ENCODE measurements around the gene STK38L. TPM values are rescaled to one million over a fixed set of nuclear protein-coding genes. Genes with fewer than 3 reads are reported as not detected.

The STK38L gene
- total and polyA plus RNA-seq, 10 of the 15 experiments (the other 5 are each of a cell fraction or from before 2014, with no cell fraction given) = 43.0 to 154 (median 115) TPM

DNA sequence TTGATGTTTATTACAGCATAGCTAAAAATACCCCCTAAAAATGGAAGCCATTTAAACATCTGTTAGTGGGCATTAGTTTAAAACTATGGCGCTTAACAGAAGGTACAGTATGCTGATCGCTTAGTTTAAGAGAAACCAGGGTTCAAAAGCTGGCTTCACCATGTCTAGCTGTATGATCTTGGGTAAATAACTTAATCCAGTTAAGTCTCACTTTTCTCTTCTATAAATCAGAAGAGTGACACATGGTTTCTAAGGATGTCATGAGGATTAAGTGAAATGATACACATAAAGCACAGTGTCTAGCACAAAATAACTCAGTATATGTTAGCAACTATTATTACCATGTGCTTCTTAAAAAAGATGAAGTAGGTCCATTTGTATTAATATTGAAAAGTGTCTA, 38.7 kb downstream of the STK38L start:
- H3K27me3 ChIP-seq (replicated peaks in 1 of 2; ENCODE audit: control insufficient read depth in 2 of 2, insufficient read depth in 2 of 2, low read length in 1 of 2) = no peaks in the 10 kb centered on the region
- DNase-seq (ENCODE audit: low read depth, low spot score) = no peak
- POLR2A ChIA-PET = interaction anchor here (0.6 to 6.8 kb wide), 5 partner anchors 31 to 58 kb away, joined by 3 to 94 read pairs (median 4); partner anchors contain the start of gene STK38L
- no peak overlapping the region for H2AFZ ChIP-seq (ENCODE audit: control insufficient read depth, low read depth, low read length)
- TF ChIP-seq ATF7 (IDR thresholded peaks at IDR 0.05; ENCODE audit: low read depth) (no peak), CUX1 (IDR thresholded peaks at IDR 0.05; ENCODE audit: insufficient replicate concordance, low read depth, low read length) (no peak), RELA (IDR thresholded peaks at IDR 0.05; ENCODE audit: borderline replicate concordance, partially characterized antibody) (no peak), SMARCA5 (IDR thresholded peaks at IDR 0.05) (no peak)
- TF ChIP-seq, protein P1, sequence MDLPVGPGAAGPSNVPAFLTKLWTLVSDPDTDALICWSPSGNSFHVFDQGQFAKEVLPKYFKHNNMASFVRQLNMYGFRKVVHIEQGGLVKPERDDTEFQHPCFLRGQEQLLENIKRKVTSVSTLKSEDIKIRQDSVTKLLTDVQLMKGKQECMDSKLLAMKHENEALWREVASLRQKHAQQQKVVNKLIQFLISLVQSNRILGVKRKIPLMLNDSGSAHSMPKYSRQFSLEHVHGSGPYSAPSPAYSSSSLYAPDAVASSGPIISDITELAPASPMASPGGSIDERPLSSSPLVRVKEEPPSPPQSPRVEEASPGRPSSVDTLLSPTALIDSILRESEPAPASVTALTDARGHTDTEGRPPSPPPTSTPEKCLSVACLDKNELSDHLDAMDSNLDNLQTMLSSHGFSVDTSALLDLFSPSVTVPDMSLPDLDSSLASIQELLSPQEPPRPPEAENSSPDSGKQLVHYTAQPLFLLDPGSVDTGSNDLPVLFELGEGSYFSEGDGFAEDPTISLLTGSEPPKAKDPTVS (IDR thresholded peaks at IDR 0.05; ENCODE audit: low read depth, low read length) = no peak
- H3K27ac ChIP-seq (ENCODE audit: control insufficient read depth, insufficient read depth) = no peak overlapping the region
- no peak for ATAC-seq
- no peak for FAIRE-seq
- H3K9me3 ChIP-seq (replicated peaks; ENCODE audit: control insufficient read depth, insufficient read depth, low read length) = no peaks in the 10 kb centered on the region
- in situ Hi-C loops (cut with MboI) = no loop called here
- peaks cover 36% of the 10 kb centered on the region for H3K4me1 ChIP-seq (ENCODE audit: control insufficient read depth, insufficient read depth, low read length)
- intact Hi-C loops (cut with micrococcal nuclease; ENCODE audit: unreplicated experiment) = no loop called here
- WGBS (ENCODE audit: insufficient coverage, insufficient replicate concordance, low lambda C conversion rate, missing lambda C conversion rate) = 95% methylated on average over 2 of the region's 2 CpGs
- no peak overlapping the region for H3K9ac ChIP-seq (ENCODE audit: control insufficient read depth, insufficient read depth, low read length)
- H3K36me3 ChIP-seq (ENCODE audit: control insufficient read depth in 2 of 2, insufficient read depth in 2 of 2, low read length in 1 of 2) = peaks cover 2 to 7% of the 10 kb centered on the region in 2 experiments; a peak in 1 of 4 replicates
- no peak overlapping the region for H3K4me3 ChIP-seq
- RAD21 ChIA-PET (ENCODE audit: unreplicated experiment) = interaction anchor here (0.6 to 15.9 kb wide), 13 partner anchors 7 to 102 kb away, joined by 3 to 215 read pairs (median 3); partner anchors contain the start of gene STK38L
- CTCF ChIA-PET = interaction anchor here (0.9 to 12.1 kb wide), 5 partner anchors 11 to 347 kb away, joined by 3 to 125 read pairs (median 7); no protein-coding TSS in a partner anchor
- peaks cover 80% of the 10 kb centered on the region for H3K79me2 ChIP-seq (ENCODE audit: control insufficient read depth, insufficient read depth, low read length)
- BruUV-seq (replicated peaks) = no TSS peak
- H4K20me1 ChIP-seq (ENCODE audit: control insufficient read depth, insufficient read depth) = no peaks in the 10 kb centered on the region
- SMC1A ChIA-PET (ENCODE audit: uncharacterized antibody, unreplicated experiment) = interaction anchor here (0.9 to 16.5 kb wide), 10 partner anchors 8 to 267 kb away, joined by 3 to 491 read pairs (median 10); partner anchors contain the start of gene STK38L
- H3K4me2 ChIP-seq (ENCODE audit: control insufficient read depth, insufficient read depth) = no peak overlapping the region

Data from GM12878 (cell line).